Endometrial microvascular endothelial cells (primary cell): ENCODE measurements around the gene BBS7. TPM values are rescaled to one million over a fixed set of nuclear protein-coding genes. Genes with fewer than 3 reads are reported as not detected.

Experiments used
- in situ Hi-C: cut with HindIII; loops from 2 replicates; pipeline ENCODE4 v1.10.0; 2017; ENCODE audit warnings: low sequenced_read_pairs, low pct_unique_long_range_greater_than_20kb; ENCODE audit errors: inconsistent ontology term
- total RNA-seq: library from RNA; depleted of rRNA; stranded (reverse); fragments of >200 nt; gene quantifications from one replicate; pipeline ENCODE4 v1.2.3, GENCODE V29; 2015; ENCODE audit errors: inconsistent ontology term

Gene BBS7
- total RNA-seq, 1 donor from 2014 or later = 17.2 TPM

- in situ Hi-C loops = no loop called here
Measured at GRCh38 chr4:121776610-121777401, 93.5 kb downstream of the BBS7 start.

Other genes starting within 250 kb of the BBS7 start
- gene ANXA5, start 173.5 kb downstream of the BBS7 start, total RNA-seq = 636 TPM
- gene SMIM43, start 105.3 kb downstream of the BBS7 start, total RNA-seq = 2.6 TPM
- gene EXOSC9, start 69.2 kb downstream of the BBS7 start, total RNA-seq = 76.7 TPM
- gene CCNA2, start 46.6 kb downstream of the BBS7 start, total RNA-seq = 143 TPM
- not detected for gene TRPC3, start 81.6 kb upstream of the BBS7 start, total RNA-seq